Uterus (tissue), 4 donors: ENCODE data around the gene ARHGAP31. TPM values are rescaled to one million over a fixed set of nuclear protein-coding genes. Genes with fewer than 3 reads are reported as not detected.
A peak's percentile ranks its signal among the peaks of the same experiment; 100 is the strongest.

ENCODE experiments used
- DNase-seq, 2 donors: peaks; one replicate each; pipeline ENCODE4 v3.0.0-alpha.2; 2019 to 2020
- H3K27ac ChIP-seq, 2 donors: fragments of 200-600 bp; sonication (generic); 1 replicate in 1 of 2; 2 replicates in 1 of 2; pipeline ENCODE4 v1.5.1; 2016 to 2018
- H3K27me3 ChIP-seq, 2 donors: fragments of 200-600 bp; sonication (generic); one replicate each; pipeline ENCODE4 v1.5.1; 2018 to 2019; ENCODE audit warnings: control low read depth in 1 of 2
- H3K36me3 ChIP-seq, 2 donors: fragments of 200-600 bp; sonication (generic); one replicate each; pipeline ENCODE4 v1.5.1; 2019; ENCODE audit warnings: control low read depth in 1 of 2
- H3K4me1 ChIP-seq, 2 donors: fragments of 200-600 bp; sonication (generic); one replicate each; pipeline ENCODE4 v1.5.1; 2018 to 2019; ENCODE audit warnings: control low read depth in 1 of 2
- H3K4me3 ChIP-seq, 2 donors: fragments of 200-600 bp; sonication (generic); 1 replicate in 1 of 2; 2 replicates in 1 of 2; pipeline ENCODE4 v1.5.1; 2018 to 2019; ENCODE audit warnings: mild to moderate bottlenecking in 1 of 2
- H3K9me3 ChIP-seq, 2 donors: fragments of 200-600 bp; sonication (generic); one replicate each; pipeline ENCODE4 v1.5.1; 2019; ENCODE audit warnings: control low read depth in 1 of 2
- CTCF ChIP-seq, 4 experiments: fragments of 200-600 bp in 2 of 4; fragments of 450-650 bp in 2 of 4; sonication (generic) in 2 of 4; IDR thresholded peaks; one replicate each; pipeline ENCODE4 v1.5.1; 2016 to 2019; ENCODE audit warnings: antibody characterized with exemption in 4 of 4, mild to moderate bottlenecking in 2 of 4, moderate library complexity in 1 of 4
- POLR2A ChIP-seq, 2 donors: fragments of 450-650 bp; IDR thresholded peaks; one replicate each; pipeline ENCODE4 v1.6.1; 2016; ENCODE audit warnings: antibody characterized with exemption in 2 of 2, mild to moderate bottlenecking in 1 of 2, moderate library complexity in 1 of 2
- intact Hi-C: fragments of 100-400 bp; cut with DNase I; formaldehyde crosslinking; loops from one replicate; pipeline ENCODE4 v1.15.1; 2023; ENCODE audit warnings: low total_unique reads
- total RNA-seq, 4 donors: library from RNA; depleted of rRNA in 3 of 4; stranded (reverse); fragments of >200 nt in 3 of 4; gene quantifications; one replicate each; pipeline versions ENCODE4 v1.1.0 to v1.2.4, GENCODE V29; 2014 to 2023
- donor health status: DM: yes; HTN: yes; CAD: no.

Gene ARHGAP31
- total RNA-seq, 4 donors from 2014 or later: 17.6 to 53.2 (median 29.4) TPM

- DNase-seq: no peak
- no peaks in the 10 kb centered on the region for H3K36me3 ChIP-seq
Measured at GRCh38 chr3:119456469-119456868, 162.3 kb downstream of the ARHGAP31 start.

GRCh38 chr3:119457246-119457645 lies 163.1 kb downstream of the ARHGAP31 start:
- Histone ChIP-seq H3K9me3 (no peaks in the 10 kb centered on the region), H3K4me1 (no peaks in the 10 kb centered on the region), H3K36me3 (no peaks in the 10 kb centered on the region), H3K4me3 (no peak overlapping the region), H3K27ac (no peak overlapping the region), H3K27me3 (no peaks in the 10 kb centered on the region)
- intact Hi-C loops: no loop called here
- DNase-seq: no peak
- TF ChIP-seq CTCF (IDR thresholded peaks at IDR 0.05) (no peak), POLR2A (IDR thresholded peaks at IDR 0.05) (no peak)

More at GRCh38 chr3:119456469-119456868, 162.3 kb downstream of the ARHGAP31 start:
- Histone ChIP-seq H3K9me3 (no peaks in the 10 kb centered on the region), H3K27me3 (no peaks in the 10 kb centered on the region), H3K27ac (no peak overlapping the region), H3K4me3 (no peak overlapping the region), H3K4me1 (no peaks in the 10 kb centered on the region)
- intact Hi-C loops: no loop called here
- TF ChIP-seq POLR2A (IDR thresholded peaks at IDR 0.05) (no peak), CTCF (IDR thresholded peaks at IDR 0.05) (no peak)

GRCh38 chr3:119463171-119464169 lies 169.3 kb downstream of the ARHGAP31 start, which contains the start of gene TMEM39A:
Gene TMEM39A (minus strand): TSS chr3:119463615. CDS start chr3:119462074, 1,541 bp downstream.
- intact Hi-C loops: no loop called here
- no peaks in the 10 kb centered on the region for H3K9me3 ChIP-seq
- peak within 1 kb of the TSS; percentile 69 to 84 for H3K27ac ChIP-seq
- no peaks in the 10 kb centered on the region for H3K27me3 ChIP-seq
- peak; percentile 79 to 88 for TF ChIP-seq POLR2A (IDR thresholded peaks at IDR 0.05)
- peak in 2 of 4 experiments; percentile 23 to 48 for TF ChIP-seq CTCF (IDR thresholded peaks at IDR 0.05)
- peak; percentile 99 to 100 for DNase-seq
- H3K4me3 ChIP-seq: peak within 1 kb of the TSS; percentile 73 to 76
- H3K4me1 ChIP-seq: no peaks in the 10 kb centered on the region
- H3K36me3 ChIP-seq: no peaks in the 10 kb centered on the region

- Histone ChIP-seq H3K4me1 (peaks cover 0 to 3% of the 10 kb centered on the region in 2 donors), H3K36me3 (no peaks in the 10 kb centered on the region), H3K27me3 (no peaks in the 10 kb centered on the region), H3K4me3 (no peak overlapping the region), H3K27ac (no peak overlapping the region), H3K9me3 (no peaks in the 10 kb centered on the region)
- intact Hi-C loops: no loop called here
- TF ChIP-seq CTCF (IDR thresholded peaks at IDR 0.05) (no peak), POLR2A (IDR thresholded peaks at IDR 0.05) (no peak)
- no peak for DNase-seq
Measured at GRCh38 chr3:119468041-119468440, 173.9 kb downstream of the ARHGAP31 start.
